ENCODE results near the gene ATG5. TPM values are rescaled to one million over a fixed set of nuclear protein-coding genes. Genes with fewer than 3 reads are reported as not detected.
A peak's percentile ranks its signal among the peaks of the same experiment; 100 is the strongest.
"Not testable (repeated sequence)": the region's sequence is repeated elsewhere in the genome, so short reads cannot be mapped to it uniquely, and the experiment has no call there.

Gene ATG5
- total and polyA plus RNA-seq, 12 donors, result 20.1 to 65.9 (median 41.9) TPM

GRCh38 chr6:106254636-106255035, 70.9 kb downstream of the ATG5 start:
- Histone ChIP-seq H3K36me3 (replicated peaks in 1 of 2) (no peaks in the 10 kb centered on the region), H3K27ac (no peak overlapping the region), H3K4me3 (no peak overlapping the region), H3K4me1 (replicated peaks in 1 of 2) (peaks cover 9 to 32% of the 10 kb centered on the region in 2 donors), H3K9me3 (replicated peaks in 1 of 3) (no peaks in the 10 kb centered on the region), H3K27me3 (no peaks in the 10 kb centered on the region)
- intact Hi-C loops (cut with DNase I), result no loop called here
- peak in 1 of 7 donors; percentile 12 for DNase-seq
- no peak for TF ChIP-seq POLR2A (IDR thresholded peaks at IDR 0.05)
- TF ChIP-seq CTCF (IDR thresholded peaks at IDR 0.05), result no peak

GRCh38 chr6:106253731-106254130, 71.8 kb downstream of the ATG5 start:
- Histone ChIP-seq H3K4me1 (replicated peaks in 1 of 2) (peaks cover 9 to 25% of the 10 kb centered on the region in 2 donors), H3K4me3 (no peak overlapping the region), H3K36me3 (replicated peaks in 1 of 2) (no peaks in the 10 kb centered on the region), H3K27me3 (no peaks in the 10 kb centered on the region), H3K9me3 (replicated peaks in 1 of 3) (no peaks in the 10 kb centered on the region), H3K27ac (no peak overlapping the region)
- no peak for DNase-seq
- 95 to 100% (median 99%) methylated on average over 1 of the region's 1 CpG for WGBS, 4 donors
- intact Hi-C loops (cut with DNase I), result no loop called here
- TF ChIP-seq POLR2A (IDR thresholded peaks at IDR 0.05) (no peak), CTCF (IDR thresholded peaks at IDR 0.05) (no peak)

DNA sequence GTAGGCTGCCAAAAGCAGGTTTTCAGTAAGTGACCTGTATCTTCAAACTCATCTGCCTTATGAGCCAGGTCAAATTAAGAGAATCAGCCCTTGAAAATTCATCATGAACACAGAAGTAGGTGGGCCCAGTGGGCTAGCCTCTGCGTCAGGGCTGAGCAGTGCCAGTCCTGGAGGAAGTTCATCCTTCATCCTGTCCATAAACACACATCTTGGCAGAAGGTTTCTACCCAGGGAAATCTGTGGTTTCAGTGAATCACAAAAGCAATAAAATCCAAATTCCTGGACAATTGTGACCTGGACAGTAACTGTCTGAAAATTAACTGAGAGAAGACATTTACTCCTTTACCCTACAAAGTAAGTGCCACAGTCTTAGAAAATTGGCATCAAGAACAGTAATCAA, 72.4 kb downstream of the ATG5 start:
- DNase-seq, result no peak
- Histone ChIP-seq H3K4me3 (no peak overlapping the region), H3K27me3 (no peaks in the 10 kb centered on the region), H3K9me3 (replicated peaks in 1 of 3) (no peaks in the 10 kb centered on the region), H3K4me1 (replicated peaks in 1 of 2) (peaks cover 6 to 19% of the 10 kb centered on the region in 2 donors), H3K27ac (no peak overlapping the region), H3K36me3 (replicated peaks in 1 of 2) (no peaks in the 10 kb centered on the region)
- intact Hi-C loops (cut with DNase I), result no loop called here
- 40 to 53% (median 47%) methylated on average over 1 of the region's 1 CpG for WGBS, 4 donors
- no peak for TF ChIP-seq CTCF (IDR thresholded peaks at IDR 0.05)
- TF ChIP-seq POLR2A (IDR thresholded peaks at IDR 0.05), result no peak

DNA sequence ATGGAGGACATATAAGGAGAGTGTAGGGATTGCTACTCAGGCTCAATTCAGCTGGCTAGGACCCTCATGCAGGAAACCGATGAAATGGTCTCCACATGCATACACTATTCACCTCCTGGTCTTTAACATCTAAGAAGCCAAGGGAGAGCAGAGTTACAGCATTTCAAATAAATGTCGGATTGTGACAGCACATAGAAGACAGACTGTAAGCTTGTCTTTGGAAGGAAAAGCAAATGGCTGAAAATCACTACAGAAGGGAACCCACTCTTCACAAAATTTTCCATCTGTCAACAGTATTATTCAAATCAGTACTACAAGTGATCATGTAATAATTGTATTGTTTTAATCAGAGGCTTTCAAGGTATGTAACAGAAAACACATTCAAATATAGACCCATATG, 72.9 kb downstream of the ATG5 start:
- DNase-seq, result no peak
- Histone ChIP-seq H3K27ac (no peak overlapping the region), H3K9me3 (replicated peaks in 1 of 3) (no peaks in the 10 kb centered on the region), H3K4me1 (replicated peaks in 1 of 2) (peaks cover under 1 to 17% of the 10 kb centered on the region in 2 donors), H3K4me3 (no peak overlapping the region), H3K27me3 (no peaks in the 10 kb centered on the region), H3K36me3 (replicated peaks in 1 of 2) (peaks cover 0 to 1% of the 10 kb centered on the region in 2 donors)
- 88 to 95% (median 92%) methylated on average over 2 of the region's 2 CpGs for WGBS, 4 donors
- TF ChIP-seq CTCF (IDR thresholded peaks at IDR 0.05) (no peak), POLR2A (IDR thresholded peaks at IDR 0.05) (no peak)
- intact Hi-C loops (cut with DNase I), result no loop called here

DNA sequence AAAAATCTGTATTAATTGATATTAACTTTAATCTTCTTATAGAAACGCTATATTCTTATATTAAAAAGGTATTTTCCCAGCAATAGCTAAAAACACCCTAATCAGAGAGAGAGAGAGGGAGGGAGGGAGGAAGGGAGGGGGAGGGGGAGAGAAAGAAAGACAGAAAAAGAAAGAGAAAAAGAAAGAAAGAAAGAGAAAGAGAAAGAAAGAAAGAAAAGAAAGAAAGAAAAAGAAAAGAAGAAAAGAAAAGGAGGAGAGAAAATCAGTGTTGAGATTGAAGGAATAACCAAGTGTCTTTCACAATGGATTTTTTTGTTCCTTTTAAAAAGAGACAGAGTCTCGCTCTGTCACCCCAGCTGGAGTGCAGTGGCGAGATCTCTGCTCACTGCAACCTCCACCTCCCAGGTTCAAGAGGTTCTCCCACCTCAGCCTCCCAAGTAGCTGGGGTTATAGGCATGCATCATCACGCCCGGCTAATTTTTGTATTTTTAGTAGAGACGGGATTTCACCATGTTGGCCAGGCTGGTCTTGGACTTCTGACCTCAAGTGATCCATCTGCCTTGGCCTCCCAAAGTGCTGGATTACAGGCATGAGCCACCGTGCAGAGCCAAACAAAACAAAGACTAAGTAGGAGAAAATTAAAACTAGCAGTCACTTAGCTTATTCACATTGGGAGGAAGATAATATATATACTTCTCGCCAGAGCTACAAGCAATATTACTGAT, 73.9 kb downstream of the ATG5 start:
- H3K27ac ChIP-seq; H3K9me3 ChIP-seq (replicated peaks in 1 of 3); intact Hi-C loops (cut with DNase I); H3K4me3 ChIP-seq; H3K27me3 ChIP-seq; H3K36me3 ChIP-seq (replicated peaks in 1 of 2): not testable (repeated sequence)
- 81 to 87% (median 84%) methylated on average over 8 of the region's 8 CpGs for WGBS, 4 donors
- peak in 1 of 7 donors; percentile 21 for DNase-seq
- peaks cover 0 to 17% of the 10 kb centered on the region in 2 donors for H3K4me1 ChIP-seq (replicated peaks in 1 of 2)
